GM18951 (cell line): Measurements from ENCODE around the gene NDUFS7.
"Not testable (repeated sequence)": the region's sequence is repeated elsewhere in the genome, so short reads cannot be mapped to it uniquely, and the experiment has no call there.

Experiments
- POLR2A ChIP-seq: IDR thresholded peaks from 4 replicates; pipeline ENCODE4 v1.6.1; 2011; ENCODE audit warnings: mild to moderate bottlenecking; ENCODE audit not compliant: insufficient read length, insufficient read depth; ENCODE audit errors: extremely low read depth
- in situ Hi-C: fragments of 300-500 bp; cut with MboI; formaldehyde crosslinking; loops from one replicate; pipeline ENCODE4 v1.12.0; 2022; ENCODE audit warnings: low sequenced_read_pairs, mixed read lengths, inconsistent platforms; ENCODE audit not compliant: unreplicated experiment

The NDUFS7 gene

DNA sequence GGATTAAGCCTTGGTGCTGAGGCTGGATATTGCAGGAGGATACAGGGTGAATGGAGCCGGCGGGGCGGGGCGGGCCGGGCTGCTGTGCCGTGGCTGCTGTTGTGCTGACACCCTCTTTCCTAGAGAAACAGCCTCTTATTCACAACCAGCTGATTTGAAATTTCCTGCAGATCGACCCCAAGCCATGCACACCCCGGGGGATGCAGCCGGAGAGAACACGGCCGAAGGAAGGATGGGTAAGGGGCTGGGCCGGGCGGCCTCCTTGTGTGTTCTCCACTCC, 34.7 kb downstream of the NDUFS7 start:
- in situ Hi-C loops, result no loop called here
- TF ChIP-seq POLR2A, result no peak

DNA sequence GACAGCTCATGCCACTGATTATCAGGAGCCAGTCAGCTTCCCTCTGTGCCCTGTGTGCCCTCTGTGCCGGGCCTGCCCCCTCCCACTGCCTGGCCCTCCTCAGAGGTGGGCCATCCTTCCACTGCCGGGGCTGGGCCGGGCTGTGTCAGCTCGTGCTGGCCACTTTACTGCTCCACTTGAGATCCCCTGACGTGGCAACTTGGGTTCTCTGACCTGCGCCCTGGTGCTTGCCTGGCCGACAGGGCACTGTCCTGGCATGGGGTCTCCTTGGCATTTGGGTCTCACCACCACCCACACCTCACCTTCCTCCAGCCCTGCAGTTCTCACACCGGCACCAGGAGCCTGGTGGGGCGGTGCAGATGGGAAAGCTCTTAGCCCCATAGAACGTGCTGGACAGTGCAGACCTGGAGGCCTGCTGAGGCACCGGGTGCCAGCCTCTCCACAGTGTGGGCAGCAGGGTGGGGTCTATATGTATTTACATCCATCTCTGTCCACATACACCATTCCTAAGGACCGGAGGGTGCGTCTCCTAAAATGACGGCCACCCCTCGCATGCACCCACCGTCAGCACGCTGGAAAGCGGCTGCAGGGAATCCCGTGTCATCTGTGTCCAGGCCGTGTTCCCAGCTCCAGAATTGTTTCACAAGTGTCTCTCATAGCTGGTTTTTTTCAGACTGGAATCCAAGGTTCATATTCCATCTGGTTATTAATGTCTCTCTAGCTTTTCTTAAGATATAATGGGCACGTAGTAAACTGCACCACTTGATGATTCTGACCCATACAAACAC, 35.4 kb downstream of the NDUFS7 start:
- TF ChIP-seq POLR2A, result peak; percentile 23
- in situ Hi-C loops, result no loop called here

DNA sequence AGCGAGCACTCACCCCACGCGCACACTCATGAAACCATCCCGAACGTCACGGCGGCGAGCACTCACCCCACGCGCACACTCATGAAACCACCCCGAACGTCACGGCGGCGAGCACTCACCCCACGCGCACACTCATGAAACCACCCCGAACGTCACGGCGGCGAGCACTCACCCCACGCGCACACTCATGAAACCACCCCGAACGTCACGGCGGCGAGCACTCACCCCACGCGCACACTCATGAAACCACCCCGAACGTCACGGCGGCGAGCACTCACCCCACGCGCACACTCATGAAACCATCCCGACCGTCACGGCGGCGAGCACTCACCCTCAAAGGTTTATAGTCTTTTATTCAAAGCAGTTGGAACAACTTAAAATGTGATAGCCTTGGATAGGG, 36.4 kb downstream of the NDUFS7 start:
- in situ Hi-C loops, result not testable (repeated sequence)

DNA sequence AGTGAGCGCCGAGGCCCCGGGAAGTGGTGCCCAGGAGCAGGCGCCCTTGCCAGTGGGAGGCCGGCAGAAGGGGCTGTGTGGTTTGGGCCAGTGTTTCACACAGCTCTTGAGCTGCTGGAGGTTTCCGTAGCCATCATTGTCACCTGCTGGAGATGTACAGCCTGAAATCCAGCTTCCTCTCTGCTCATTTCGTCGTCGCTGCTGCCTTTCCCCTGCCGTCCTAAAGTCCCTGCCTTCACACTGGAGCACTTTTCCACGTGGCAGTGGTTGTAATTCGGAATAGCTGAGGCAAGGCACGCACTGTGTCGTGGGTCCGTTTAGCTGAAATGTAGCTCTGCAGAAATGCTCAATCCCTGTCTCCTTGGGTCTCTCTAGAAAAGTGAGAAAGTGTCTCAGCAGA, 36.9 kb downstream of the NDUFS7 start:
- no peak for TF ChIP-seq POLR2A
- in situ Hi-C loops, result no loop called here

DNA sequence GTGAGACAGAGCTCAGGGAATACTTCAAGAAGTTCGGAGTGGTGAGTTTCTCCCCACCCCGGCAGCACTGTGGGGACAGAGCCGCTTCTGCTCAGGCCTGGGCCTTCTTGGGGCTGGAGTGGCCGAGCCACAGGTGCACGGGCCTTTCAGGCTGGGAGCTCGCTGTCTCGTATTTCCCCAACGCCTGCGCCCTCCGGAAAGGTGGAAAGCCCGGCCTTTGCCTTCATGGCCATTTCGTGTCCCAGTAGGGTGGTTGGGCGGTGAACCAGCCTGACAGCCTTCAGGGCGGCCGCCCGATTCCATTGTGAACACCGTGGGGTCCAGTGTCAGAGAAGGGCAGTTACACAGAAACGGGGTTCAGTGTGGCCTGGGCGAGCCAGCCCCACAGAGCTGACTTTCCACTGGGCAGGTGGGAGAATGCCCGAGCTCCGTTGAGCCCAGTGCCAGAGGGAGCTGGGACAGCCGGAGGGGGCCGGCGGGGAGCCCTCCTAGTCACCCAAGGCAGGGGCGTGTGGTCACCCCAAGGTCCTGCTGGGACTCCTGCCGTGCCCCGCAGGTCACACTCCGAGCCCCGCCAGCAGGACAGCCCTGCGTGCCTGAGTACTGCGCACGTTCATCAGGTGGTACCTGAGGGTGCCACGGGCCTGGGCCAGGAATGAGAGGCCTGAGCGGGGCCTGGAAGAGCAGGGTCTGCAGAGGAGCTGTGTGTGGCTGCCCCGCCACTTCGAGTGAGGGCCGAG, 37.7 kb downstream of the NDUFS7 start:
- in situ Hi-C loops, result no loop called here
- TF ChIP-seq POLR2A, result no peak

DNA sequence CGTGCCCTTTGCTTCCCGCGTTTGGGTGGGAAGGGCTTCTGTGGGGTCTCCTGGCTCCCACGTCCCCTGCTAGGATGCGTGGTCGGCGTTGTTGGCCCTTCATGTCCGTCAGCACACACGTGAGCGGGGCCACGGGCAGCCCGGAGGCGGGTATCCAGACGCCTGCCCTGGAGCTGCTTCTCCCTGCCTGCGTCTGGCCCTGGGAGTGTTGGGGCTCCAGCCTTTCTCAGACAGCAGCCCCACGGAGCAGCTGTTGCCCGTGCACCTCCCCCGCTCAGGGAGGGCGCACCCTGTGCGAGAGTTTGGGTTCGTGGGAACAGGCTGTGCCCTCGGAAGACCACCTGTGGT, 38.2 kb downstream of the NDUFS7 start:
- in situ Hi-C loops, result no loop called here

DNA sequence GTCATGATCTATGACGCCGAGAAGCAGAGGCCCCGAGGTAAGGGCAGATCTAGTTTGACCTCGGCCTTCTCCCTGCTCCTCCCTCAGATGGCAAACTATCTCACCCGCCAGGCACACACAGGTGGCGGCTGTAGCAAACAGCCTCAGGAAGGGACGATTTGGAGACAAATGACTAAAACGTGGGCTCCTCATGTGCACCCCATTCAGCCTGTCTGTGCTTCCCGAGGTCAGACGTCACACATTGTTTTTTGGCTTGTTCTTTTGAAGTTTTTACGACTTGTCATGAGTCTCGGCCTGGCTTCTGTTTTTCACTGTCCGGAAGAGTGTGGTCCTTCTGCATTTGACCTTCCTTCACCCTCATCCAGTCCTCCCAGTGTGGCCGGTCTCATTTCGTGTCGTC, 38.7 kb downstream of the NDUFS7 start:
- no peak for TF ChIP-seq POLR2A
- in situ Hi-C loops, result no loop called here

More for the DNA sequence above, 38.2 kb downstream of the NDUFS7 start:
- no peak for TF ChIP-seq POLR2A

DNA sequence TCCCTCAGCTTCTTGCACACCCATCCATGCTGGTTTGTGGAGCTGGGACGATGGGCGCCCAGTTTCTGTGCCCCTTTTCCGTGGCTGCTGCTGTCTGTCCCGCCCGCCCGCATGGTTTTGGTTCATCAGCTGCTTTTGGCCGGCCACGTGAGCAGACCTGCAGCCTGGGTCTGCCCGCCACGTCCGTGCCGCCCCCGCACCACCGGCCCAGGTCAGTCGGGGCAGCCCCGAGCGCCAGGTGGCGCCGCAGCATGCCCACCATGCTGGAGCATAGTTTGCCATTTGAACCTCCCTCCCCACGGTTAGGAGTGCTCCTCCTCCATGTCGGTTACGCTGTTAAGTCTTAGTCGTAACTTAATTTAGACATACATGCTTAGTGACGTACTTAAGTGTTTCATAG, 39.2 kb downstream of the NDUFS7 start:
- no peak for TF ChIP-seq POLR2A
- in situ Hi-C loops, result no loop called here

DNA sequence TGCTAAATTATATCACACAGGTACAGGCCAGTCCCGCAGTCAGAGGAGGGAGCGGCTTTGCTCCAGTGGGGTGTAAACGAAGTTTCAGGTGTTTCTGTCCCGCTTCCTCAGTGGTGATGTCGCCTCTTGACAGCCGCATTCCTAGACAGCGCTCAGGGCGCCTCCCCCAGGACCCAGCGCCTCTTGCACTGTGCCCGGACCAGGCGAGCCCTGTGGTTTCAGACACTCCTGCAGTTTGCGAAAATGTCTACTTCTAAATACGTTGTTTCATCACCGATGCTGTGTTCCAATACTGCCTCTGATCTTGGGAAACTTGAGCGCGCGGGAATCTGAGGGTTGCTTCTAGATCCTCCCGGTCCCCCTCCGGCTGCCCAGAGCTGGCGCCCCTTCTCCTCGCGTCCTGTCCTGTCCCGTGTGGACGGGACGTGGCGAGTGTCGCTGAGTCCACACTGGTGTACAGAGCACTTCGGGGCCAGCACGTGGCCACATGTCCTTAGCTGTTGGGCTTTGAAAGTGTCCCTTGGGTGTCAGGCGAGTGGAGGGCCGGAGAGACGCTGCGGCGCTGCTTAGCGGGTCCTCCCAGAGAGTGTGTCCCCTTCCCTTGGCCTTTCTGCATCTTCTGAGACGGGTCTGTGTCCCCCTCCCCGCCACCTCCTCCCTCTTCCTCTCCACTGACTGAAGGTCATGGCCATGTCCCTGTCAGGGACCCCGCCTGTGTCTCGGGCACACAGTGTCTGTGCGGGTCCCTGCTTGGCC, 39.9 kb downstream of the NDUFS7 start:
- TF ChIP-seq POLR2A, result no peak
- in situ Hi-C loops, result no loop called here

DNA sequence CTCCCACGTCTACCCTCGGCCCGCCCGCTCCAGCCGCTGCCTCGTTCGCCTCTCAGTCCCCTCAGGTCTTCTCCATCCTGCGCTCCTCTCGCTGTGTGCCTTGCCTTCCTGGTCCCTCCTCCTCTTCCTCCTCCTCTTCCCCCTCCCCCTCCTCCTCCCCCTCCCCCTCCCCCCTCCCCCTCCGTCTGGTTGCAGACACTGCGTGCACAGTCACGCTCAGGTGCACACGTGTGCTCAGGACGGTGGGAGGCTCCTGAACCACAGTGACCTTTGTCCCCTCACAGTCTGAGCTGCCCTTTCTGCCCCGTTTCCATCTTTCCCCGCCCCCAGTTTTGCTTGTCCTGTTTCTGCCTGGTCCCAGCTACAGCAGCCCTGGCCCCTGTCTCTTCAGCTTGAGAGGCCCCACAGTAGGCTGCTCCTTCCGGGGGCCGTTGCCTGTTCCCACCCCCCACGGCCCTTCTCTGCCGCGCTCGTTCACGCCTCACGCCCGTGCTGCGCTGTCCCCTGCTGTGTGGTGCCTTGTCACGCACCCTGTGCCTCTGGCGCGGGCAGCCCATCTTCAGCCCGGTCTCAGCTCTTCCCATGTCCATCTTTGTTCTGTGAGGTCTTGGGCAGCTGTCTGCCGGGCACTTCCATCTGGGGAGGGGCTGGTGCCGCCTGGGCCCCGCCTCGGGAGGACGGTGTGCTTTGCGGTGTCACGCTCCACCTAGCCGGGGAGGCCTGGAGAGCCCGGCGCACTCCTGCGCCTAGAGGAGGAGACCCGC, 40.7 kb downstream of the NDUFS7 start:
- TF ChIP-seq POLR2A, result peak; percentile 15
- in situ Hi-C loops, result no loop called here

DNA sequence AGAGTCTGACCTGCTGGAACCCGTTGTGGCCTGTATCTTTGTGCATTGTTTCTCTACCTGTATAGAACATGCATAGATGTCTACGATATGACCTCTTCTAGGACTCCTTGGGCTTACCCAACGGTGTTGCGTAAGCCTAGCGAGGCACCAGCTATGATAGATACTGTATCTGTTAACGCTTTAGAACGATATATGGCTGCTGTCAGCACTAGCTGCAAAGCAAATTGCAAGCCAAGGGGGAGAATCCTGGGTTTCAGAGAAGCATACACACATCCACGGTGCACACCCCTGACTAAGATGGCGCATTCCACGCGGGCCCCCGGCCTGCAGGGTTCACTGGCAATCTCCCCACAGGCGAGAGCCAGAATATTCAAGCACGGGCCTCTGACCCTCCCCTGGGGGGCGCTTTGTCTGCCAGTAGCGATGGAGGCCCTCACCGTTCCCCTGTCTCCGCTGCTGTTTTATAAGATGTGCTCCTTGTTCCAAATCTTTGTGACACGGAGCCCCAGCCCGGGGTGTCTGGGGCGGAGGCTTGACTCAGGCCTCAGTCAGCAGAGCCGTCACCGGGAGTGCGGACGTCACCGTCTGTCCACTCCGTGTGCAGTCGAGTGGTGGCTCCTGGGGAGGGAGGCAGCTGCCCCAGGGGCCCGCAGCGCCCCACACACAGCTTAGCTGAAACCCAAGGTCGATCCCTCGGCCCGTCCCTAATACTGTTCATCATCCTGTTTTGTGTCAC, 41.6 kb downstream of the NDUFS7 start:
- peak; percentile 30 for TF ChIP-seq POLR2A
- in situ Hi-C loops, result no loop called here

DNA sequence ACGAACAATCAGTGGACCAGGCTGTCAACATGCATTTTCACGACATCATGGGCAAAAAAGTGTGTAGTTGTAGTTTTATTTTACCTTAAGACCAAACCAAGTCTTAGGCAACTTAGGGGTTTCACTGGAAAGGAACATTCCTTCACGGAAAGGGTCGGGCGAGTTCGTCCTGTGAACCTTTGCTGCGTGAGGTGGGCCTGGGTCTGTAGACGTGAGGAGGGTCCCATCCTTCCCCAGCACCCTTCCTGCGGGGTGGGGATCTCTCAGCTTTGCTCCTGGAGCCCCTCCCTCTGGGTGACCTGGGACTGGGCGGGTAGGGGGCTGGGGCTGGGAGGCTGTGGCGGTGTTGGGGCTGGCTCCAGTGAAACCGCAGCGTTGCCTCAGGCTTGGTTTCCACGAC, 42.2 kb downstream of the NDUFS7 start:
- in situ Hi-C loops, result no loop called here
- TF ChIP-seq POLR2A, result no peak

DNA sequence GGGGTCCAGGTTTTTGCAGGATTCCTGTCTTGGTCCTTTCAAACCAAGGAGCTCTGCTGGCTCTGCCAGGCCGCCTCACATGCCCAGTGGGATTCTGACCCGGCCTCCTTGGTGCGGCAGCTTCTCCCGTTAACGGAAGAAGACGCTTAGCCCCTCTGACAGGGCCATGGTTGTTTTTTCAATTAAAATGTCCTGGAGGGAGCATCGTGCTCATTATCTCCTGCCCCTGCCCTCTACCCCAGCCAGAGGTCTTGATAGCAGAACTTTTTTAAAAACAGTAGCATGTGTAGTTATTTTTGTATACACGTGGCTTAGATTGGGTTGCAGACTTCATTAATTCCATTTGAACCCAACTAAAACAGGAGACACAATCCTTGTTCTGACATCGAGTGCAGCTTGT, 43.0 kb downstream of the NDUFS7 start:
- in situ Hi-C loops, result no loop called here
- no peak for TF ChIP-seq POLR2A
